ENCODE results near the gene POLR3B.
"Not testable (repeated sequence)": the region's sequence is repeated elsewhere in the genome, so short reads cannot be mapped to it uniquely, and the experiment has no call there.

POLR3B gene

GRCh38 chr12:106357549-106358395 is at the start of gene POLR3B:
Gene POLR3B, plus strand, starts transcription at chr12:106357748. Its CDS starts 132 bp downstream, at chr12:106357880.
- peak; percentile 91 for DNase-seq

GRCh38 chr12:106308121-106308520 is 49.4 kb upstream of the POLR3B start:
- DNase-seq = no peak

GRCh38 chr12:106308611-106309010 is 48.9 kb upstream of the POLR3B start:
- no peak for DNase-seq

- no peak for DNase-seq
These were observed 47.7 kb upstream of the POLR3B start for GRCh38 chr12:106309671-106310505.

GRCh38 chr12:106310687-106311086 is 46.9 kb upstream of the POLR3B start:
- DNase-seq = no peak

- no peak for DNase-seq
These were observed 46.4 kb upstream of the POLR3B start for GRCh38 chr12:106311139-106311538.

GRCh38 chr12:106313413-106313812 is 44.1 kb upstream of the POLR3B start:
- DNase-seq = not testable (repeated sequence)

GRCh38 chr12:106315523-106315922 is 42.0 kb upstream of the POLR3B start:
- DNase-seq = no peak

GRCh38 chr12:106317406-106318082 is 40.0 kb upstream of the POLR3B start:
- no peak for DNase-seq

- no peak for DNase-seq
These were observed 36.3 kb upstream of the POLR3B start for GRCh38 chr12:106321139-106321850.

- DNase-seq = no peak
These were observed 34.0 kb upstream of the POLR3B start for GRCh38 chr12:106323537-106323936.

GRCh38 chr12:106327309-106327869 is 30.2 kb upstream of the POLR3B start:
- DNase-seq = no peak

GRCh38 chr12:106328735-106329134 is 28.8 kb upstream of the POLR3B start:
- no peak for DNase-seq

GRCh38 chr12:106329231-106329982 is 28.1 kb upstream of the POLR3B start:
- DNase-seq = no peak

- no peak for DNase-seq
These were observed 25.9 kb upstream of the POLR3B start for GRCh38 chr12:106331599-106331998.

- no peak for DNase-seq
These were observed 25.0 kb upstream of the POLR3B start for GRCh38 chr12:106332536-106332935.

- DNase-seq = no peak
These were observed 24.5 kb upstream of the POLR3B start for GRCh38 chr12:106333010-106333409.

GRCh38 chr12:106333756-106334155 is 23.8 kb upstream of the POLR3B start:
- DNase-seq = no peak

GRCh38 chr12:106341086-106341877 is 16.3 kb upstream of the POLR3B start:
- DNase-seq = no peak

- DNase-seq = no peak
These were observed 14.9 kb upstream of the POLR3B start for GRCh38 chr12:106342397-106343213.
